Measurements from ENCODE around the gene ADCY2.

The ADCY2 gene

GRCh38 chr5:7828269-7828668, 432.3 kb downstream of the ADCY2 start (continued):
- TF ChIP-seq ZBTB26 (tag by site-specific recombination; optimal IDR thresholded peaks at IDR 0.05) = no peak
- no peak for TF ChIP-seq ZNF513 (tag by site-specific recombination; IDR thresholded peaks at IDR 0.05)
- no peak for TF ChIP-seq ZNF621 (tag by site-specific recombination; IDR thresholded peaks at IDR 0.05)
- TF ChIP-seq ZNF585B (tag by site-specific recombination; IDR thresholded peaks at IDR 0.05) = no peak
- no peak for TF ChIP-seq ZNF571 (tag by site-specific recombination; IDR thresholded peaks at IDR 0.05)
- TF ChIP-seq IKZF3 (tag by site-specific recombination; IDR thresholded peaks at IDR 0.05) = no peak
- no peak for TF ChIP-seq ZBTB48 (tag by site-specific recombination; IDR thresholded peaks at IDR 0.05)
- no peak for TF ChIP-seq ZNF645 (tag by site-specific recombination; IDR thresholded peaks at IDR 0.05)
- no peak for TF ChIP-seq ZNF26 (tag by site-specific recombination; IDR thresholded peaks at IDR 0.05)
- no peak for TF ChIP-seq ZNF292 (tag by site-specific recombination; IDR thresholded peaks at IDR 0.05; ENCODE audit: borderline replicate concordance, low read depth)
- TF ChIP-seq ZFHX2 (tag by site-specific recombination; conservative IDR thresholded peaks at IDR 0.05) = no peak
- no peak for TF ChIP-seq ZNF23 (tag by site-specific recombination; IDR thresholded peaks at IDR 0.05; ENCODE audit: borderline replicate concordance)

GRCh38 chr5:7834982-7835381, 439.0 kb downstream of the ADCY2 start:
- CTCF ChIA-PET = interaction anchor here (6.0 kb wide), 1 partner anchor 19 kb away, joined by 46 read pairs; no protein-coding TSS in a partner anchor
- POLR2A ChIA-PET = no interaction called here
- no peaks in the 10 kb centered on the region for H3K4me1 ChIP-seq (ENCODE audit: control insufficient read depth, insufficient read depth, low read length)
- TF ChIP-seq ZFP41 (tag by site-specific recombination; IDR thresholded peaks at IDR 0.05; ENCODE audit: borderline replicate concordance) (no peak), ZNF530 (tag by site-specific recombination; IDR thresholded peaks at IDR 0.05; ENCODE audit: low read depth) (no peak), ZSCAN5A (tag by site-specific recombination; IDR thresholded peaks at IDR 0.05) (no peak), KLF1 (tag by site-specific recombination; IDR thresholded peaks at IDR 0.05) (no peak), ZBTB44 (tag by site-specific recombination; IDR thresholded peaks at IDR 0.05) (no peak), SP3 (tag by site-specific recombination; IDR thresholded peaks at IDR 0.05) (no peak), GLIS2 (tag by site-specific recombination; IDR thresholded peaks at IDR 0.05) (no peak), HOXD13 (CRISPR knock-in tag; IDR thresholded peaks at IDR 0.05; ENCODE audit: borderline replicate concordance) (no peak), ZNF776 (tag by site-specific recombination; IDR thresholded peaks at IDR 0.05; ENCODE audit: borderline replicate concordance) (no peak), ZNF677 (tag by site-specific recombination; IDR thresholded peaks at IDR 0.05) (no peak), ZNF366 (tag by site-specific recombination; conservative IDR thresholded peaks at IDR 0.05) (no peak), ZNF707 (tag by site-specific recombination; IDR thresholded peaks at IDR 0.05) (no peak), ZNF692 (tag by site-specific recombination; IDR thresholded peaks at IDR 0.05) (no peak), ZNF175 (tag by site-specific recombination; IDR thresholded peaks at IDR 0.05) (no peak), ZNF248 (tag by site-specific recombination; IDR thresholded peaks at IDR 0.05) (no peak)

More at GRCh38 chr5:7834982-7835381, 439.0 kb downstream of the ADCY2 start:
- Histone ChIP-seq H3K9me3 (ENCODE audit: control insufficient read depth, insufficient read depth, low read depth, low read length) (no peaks in the 10 kb centered on the region), H3K36me3 (ENCODE audit: control insufficient read depth in 2 of 2, insufficient read depth in 1 of 2, low read length in 2 of 2) (no peaks in the 10 kb centered on the region), H3K4me3 (ENCODE audit: low read depth, low read length) (no peak overlapping the region), H3K27ac (ENCODE audit: extremely low read depth, low read depth, low read length) (no peak overlapping the region)

Data from HEK293 (cell line).